A172 (cell line): ENCODE measurements around the gene ZPBP2. TPM values are rescaled to one million over a fixed set of nuclear protein-coding genes. Genes with fewer than 3 reads are reported as not detected.

ENCODE experiments used
- DNase-seq: peaks from one replicate; pipeline ENCODE4 v3.0.0-alpha.2; 2015; ENCODE audit warnings: low spot score
- total RNA-seq: library from RNA; depleted of rRNA; stranded (reverse); fragments of >200 nt; shearing (Covaris generic); gene quantifications from 2 replicates; pipeline ENCODE4 v1.2.3, GENCODE V29; 2014; rRNA removed

Gene ZPBP2
- total RNA-seq, 1 experiment from 2014 or later: not detected

DNA sequence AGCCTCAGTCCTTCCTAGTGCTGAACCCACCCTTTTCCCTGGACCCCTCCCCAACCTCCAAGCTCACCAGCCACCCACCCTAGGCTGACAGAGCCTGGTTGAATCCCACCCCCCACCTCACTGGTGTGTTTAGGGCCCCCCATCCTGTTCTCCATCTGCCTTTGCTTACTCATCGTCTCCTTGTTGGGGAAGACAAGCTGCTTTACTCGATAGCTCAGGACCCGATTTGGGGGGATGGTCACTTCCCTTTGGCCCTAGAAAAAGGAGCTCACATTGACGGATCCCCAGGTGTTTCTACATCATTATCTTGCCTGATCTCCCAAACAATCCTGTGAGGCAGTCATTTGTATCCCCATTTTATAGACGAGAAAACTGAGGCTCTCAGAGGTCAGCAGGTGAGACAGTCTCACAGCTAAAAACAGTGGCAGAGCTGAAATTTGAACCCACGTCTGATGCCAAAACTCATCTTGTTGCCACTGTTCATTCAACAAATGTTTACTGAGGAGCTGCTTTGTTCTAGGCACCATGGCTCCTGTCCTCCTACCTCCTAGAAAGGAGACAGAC is 40.9 kb downstream of the ZPBP2 start:
- DNase-seq: no peak

DNA sequence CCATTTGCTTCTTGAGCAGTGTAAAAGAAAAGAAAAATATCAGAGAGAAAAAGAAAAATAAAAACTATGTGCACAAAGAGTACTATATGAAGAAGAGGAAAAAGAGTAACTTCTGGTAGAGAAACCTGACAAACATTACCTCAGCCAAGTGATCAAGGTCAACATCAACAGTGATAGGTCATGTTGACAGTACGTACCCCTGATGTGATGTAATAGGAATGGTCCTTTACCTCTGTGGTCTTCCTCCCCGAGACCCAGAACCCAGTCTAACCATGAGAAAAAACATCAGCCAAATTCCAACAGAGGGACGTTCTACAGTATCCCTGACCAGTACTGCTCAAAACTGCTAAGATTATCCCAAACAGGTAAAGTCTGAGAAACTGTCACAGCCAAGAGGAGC is 46.0 kb downstream of the ZPBP2 start:
- DNase-seq: no peak

DNA sequence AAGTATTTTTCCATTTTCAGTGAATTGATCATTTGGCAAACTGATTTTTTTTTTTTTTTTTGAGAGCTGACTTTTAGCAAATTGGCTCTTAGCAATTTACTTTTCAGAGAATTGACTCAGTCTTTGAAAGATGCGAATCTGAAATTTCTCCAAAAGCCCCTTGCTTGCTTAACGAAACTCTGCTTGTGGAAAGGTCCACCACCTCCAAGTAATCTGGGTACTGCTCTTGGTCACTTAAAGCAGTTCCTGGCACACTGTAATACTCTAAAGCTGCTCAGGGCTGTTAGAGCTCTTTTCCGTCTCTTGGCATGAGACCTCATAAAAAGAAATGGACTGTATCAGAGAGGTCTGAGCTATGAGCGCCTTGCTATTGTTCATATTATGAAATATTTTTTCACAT is 47.6 kb downstream of the ZPBP2 start:
- no peak for DNase-seq

DNA sequence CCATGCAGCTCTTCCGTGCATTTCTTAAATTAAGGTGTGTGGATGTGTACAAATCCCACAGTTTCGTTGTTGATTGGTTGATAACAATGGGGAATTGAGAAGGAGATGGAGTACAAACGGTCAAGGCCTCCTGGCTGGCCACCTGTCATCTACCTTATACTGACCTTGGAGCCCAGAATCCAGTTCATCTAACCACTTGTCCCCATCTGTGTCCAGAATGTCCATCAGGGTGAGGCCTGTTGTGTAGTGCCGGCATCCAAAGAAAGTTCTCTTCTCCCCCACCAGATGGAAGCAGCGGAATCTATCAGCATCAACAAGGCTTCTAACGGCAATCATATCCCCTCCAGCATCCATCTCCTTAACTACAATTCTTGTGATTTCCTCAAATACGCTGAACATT is 48.9 kb downstream of the ZPBP2 start:
- DNase-seq: no peak

DNA sequence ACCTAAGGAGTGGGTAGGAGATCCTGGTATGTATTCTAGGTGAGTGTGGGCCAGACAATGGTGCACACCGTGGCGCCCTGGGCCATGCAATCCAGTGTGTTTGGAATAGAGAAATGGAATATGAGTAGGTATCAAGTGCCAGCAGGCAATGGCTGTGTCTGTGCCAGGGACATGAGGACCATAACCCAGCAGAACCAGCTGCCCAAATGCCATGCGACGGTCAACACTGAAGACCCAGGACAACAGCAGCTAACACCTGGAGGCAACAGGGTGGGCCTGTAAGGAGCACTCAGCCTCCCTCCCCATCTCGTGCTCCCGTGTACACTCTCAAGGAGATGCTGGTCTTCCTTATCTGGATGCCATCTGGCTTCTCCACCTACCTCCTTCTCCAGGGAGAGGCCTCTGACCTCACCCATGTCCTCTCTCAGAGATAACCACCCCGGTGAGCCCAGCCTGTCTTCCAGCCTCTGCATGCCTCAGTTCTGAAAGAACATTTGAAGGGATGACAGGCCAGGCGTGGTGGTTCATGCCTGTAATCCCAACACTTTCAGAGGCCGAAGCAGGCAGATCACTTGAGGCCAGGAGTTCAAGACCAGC is 51.2 kb downstream of the ZPBP2 start:
- no peak for DNase-seq

DNA sequence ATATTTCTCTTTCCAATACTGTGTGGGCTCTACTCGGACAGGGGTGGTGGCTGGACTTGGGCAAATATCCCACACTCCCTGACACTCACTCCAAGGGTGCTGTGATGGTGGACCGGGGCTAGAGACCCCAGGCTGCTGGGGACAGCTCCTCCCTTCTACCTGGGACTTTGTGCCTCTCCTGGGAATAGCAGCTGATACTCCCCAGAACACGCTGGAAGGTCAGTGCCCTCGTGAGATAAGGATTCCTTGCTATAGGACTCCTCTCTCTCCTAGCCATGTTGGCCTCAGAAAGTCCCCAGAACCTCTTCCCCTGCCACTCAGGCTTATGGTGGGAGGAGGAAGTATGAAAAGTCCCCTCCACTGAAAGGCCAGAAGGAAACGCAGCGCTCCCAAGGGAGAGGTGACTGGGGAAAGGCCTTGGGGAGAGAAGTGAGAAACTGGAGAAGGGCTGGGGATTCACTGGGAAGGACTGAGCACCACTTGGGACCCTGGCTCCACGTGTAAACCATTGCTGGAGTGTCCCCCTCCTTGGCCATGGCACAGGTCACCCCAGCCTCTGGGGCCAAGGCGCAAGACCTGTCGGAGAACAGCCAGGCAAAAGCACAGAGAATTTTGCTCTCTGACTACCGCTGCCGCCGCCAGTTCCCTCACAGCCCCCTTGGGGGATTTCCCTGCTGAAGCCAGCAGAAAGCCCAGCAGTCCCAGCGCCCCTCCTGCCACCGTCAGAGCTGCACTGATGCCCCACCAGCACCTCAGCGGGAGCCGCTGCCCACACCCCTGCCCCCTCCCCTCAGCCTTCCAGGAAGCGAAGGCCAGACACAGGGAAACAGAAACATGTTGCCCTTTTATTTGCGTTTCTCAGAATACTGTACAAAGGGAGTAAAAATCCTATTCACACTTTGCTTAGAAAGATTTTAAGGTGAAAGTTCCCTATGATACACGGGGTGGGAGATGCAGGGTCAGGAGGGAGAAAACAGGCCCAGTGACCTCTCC is 52.5 kb downstream of the ZPBP2 start:
- no peak for DNase-seq

DNA sequence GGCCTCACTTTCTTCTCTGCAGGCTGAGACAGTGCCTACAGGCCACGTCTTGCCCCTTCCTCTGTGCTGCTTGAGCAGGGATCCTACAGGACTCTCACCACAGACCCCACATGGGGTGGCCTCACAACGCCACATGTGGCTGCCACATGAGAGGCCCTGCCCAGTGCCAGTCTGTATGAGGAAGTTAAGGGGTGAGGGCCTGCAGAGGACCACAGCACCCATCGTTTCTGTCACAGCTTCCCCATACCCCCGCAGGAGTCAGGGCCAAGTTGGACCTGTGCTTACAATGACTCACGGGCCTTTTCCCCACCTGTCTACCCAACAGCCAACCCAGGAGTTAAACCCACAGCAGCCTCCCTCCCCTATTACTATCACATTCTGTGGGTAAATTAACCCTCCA is 53.3 kb downstream of the ZPBP2 start:
- no peak for DNase-seq

DNA sequence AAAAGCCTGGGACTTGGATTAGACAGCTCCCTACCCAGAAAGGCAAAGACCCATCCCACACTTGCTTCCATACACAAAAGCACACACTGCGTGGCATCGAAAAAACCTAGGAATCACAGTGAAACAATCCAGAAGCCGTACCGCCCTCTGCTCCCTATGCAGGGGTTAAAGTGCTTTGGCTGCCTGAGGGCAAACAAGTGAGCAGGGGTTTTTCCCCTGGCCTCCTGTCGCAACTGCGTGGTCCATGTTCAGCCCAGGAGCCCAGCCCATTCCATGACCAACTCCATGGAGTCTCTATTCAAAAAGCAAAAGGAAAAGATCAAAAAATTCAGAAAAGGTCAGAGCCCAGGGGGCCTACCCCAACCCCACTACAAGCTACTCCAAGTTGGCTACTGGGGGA is 54.0 kb downstream of the ZPBP2 start:
- no peak for DNase-seq

DNA sequence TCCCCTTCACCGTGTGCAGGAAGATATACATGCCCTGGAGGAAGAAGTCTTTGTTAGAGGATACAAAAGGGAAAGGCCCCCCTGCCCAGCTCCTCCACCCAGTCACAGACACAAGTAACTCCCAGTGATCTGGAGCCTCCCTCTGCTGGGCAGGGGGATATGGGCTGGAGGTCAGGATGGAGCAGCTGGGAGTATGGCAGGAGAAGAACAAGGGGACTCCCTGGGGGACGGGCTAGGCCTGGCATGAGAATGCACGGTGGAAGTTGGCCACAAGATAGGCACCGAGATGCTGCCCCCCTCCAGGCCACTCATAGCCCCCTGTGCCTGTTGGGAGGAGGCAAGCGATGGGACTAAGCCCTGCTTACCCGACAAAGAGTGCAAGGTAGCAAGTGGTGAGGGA is 55.2 kb downstream of the ZPBP2 start:
- no peak for DNase-seq

DNA sequence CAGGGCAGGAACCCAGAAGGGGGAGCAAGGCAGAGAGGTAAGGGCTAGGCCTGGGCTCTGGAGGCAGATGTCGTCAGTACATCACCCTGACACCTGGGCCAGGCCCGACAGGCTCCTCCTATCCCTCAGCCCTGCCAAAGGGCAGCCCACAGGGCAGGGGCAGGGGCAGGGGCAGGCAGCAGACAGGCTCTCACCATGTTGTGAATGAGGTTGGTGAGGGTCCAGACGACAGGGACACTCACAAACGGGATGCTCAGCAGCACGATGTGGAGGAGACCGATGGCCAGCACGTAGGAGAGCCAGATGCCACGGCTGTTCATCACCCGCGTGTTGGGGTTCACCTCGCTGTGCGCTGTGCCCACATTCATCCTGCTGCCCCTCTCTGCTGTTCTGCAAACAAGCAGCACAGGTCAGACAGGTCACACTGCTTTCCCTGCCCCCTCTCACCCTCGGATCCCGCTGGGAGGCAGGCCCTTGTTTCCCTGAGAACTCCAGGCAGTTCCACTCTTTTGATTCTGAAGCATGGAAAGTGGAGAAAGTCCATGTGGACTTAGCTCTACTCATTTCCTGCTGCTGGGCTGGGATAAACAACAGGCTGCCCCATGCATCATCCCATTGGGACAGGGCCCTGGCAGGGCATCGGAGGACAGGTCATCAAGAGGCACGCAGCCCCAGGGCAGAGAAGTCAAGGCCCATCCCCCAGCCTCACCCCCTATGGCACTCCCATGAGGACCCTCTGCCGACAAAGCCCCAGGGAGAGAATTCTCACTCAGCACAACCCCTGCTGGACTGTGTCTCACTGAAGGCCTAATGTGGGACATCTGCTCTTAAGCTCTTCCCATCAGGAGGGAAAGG is 56.1 kb downstream of the ZPBP2 start:
- DNase-seq: no peak

DNA sequence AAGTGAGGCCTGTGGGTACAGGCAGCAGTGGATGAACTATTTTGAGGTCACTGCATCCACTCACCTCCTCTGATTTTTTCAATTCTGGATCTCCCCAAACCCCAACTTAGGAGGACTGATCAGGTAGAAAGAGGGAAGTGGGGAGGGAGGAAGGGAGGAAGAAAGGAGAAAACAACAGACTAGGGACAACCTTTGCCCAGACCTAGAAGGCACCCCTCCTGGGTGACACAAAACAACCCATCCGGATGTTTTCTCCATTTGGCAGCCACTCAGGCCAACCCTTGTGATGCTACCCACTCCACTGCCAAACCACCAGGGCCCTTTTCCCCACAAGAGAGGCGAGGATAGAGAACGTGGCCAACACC is 56.7 kb downstream of the ZPBP2 start:
- no peak for DNase-seq

DNA sequence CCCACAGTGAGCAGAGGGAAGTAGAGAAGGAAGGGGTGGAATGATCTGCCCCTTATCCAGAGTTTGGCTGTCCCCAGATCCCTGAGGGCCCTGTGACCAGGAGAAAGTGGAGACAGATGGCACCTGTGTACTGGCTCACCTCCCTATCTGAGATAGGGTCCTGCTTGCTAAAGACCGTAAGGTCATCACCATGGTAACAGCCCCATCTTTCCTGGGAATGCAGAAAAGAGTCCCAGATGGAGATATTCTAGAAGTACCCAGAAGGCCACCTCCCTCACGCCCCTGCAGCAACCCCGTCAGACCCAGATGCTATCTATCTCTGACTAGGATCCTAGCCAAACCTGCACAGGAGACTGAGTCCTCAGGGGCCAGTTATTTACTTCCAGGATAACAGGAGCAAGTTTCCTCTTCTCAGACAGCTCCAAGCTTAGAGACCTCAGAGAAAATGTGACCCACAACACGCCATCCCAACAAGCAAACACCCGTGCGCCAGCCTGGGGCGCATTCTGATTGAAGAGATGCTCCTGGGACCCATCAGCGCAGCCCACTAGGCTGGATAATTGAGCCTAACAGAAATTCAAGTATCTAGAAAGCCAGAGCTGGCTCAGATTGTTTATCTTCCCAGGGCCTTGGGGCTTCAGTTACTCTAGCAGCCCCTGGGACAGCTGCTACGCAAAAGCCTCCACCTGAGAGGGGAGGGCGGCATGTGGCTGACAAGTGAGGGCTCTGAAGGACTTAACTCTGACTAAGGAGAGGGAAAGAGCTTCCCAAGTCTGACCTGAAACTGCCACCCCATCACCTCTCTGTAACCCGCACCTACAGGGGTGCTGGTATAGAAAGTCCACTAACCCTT is 57.5 kb downstream of the ZPBP2 start:
- DNase-seq: no peak

DNA sequence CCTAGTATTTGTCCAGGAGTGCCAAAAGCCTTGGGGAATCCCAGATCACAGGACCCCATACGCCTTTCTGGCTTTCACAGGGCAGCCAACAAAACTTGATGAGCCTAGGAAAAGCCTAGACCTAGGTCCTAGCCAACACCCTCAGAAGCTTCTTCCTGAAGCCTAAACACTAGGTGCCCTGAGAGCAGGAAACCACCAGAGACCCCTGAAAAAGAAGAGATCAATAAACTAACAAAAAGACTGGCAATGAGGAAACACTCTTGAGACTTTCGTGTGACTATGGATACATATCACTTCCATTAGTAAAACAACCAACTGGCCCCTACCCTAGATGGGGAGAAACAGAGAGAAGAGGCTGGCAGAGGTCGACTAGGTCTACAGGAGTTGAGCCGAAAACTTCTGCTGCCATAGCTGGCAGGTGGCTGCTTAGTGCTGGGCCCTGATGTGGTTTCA is 58.2 kb downstream of the ZPBP2 start:
- no peak for DNase-seq

DNA sequence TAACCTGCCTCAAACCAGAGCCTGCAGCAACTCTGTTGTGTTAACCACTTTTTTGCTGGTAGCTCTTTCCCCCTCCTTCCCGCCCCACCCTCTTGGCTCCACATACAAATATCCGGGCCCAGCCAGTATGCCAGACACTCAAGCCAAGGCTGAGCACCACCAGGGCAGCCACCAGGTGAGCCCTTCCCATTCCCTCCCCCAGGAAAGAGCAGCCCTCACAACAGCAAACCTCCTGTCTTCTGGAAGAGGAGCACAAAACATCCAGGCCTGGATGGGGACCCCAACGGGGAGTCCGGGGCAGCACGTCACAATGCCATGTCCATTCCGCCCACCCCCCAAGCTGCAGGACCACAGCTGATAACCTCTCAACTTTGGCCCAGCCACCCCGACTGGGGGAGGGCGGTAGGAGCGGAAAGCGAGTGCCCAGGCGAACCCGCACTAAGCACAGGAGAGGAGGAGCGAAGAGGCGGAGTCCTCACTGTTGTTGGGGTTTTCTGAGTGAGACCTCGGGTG is 58.6 kb downstream of the ZPBP2 start:
- DNase-seq: peak; percentile 20

Other genes starting within 250 kb of the ZPBP2 start
- gene PPP1R1B, start 241.2 kb upstream of the ZPBP2 start, total RNA-seq: not detected in 2 replicates
- gene STARD3, start 231.1 kb upstream of the ZPBP2 start, total RNA-seq: 35.1 and 42.9 TPM in 2 replicates
- gene TCAP, start 202.9 kb upstream of the ZPBP2 start, total RNA-seq: 0.19 and 0.26 TPM in 2 replicates
- not detected in 2 replicates for gene PNMT, start 199.7 kb upstream of the ZPBP2 start, total RNA-seq
- 10.8 and 11.4 TPM in 2 replicates for gene PGAP3, start 180.1 kb upstream of the ZPBP2 start, total RNA-seq
- gene ERBB2, start 168.1 kb upstream of the ZPBP2 start, total RNA-seq: 43.3 and 43.6 TPM in 2 replicates
- gene MIEN1, start 137.7 kb upstream of the ZPBP2 start, total RNA-seq: 109 and 111 TPM in 2 replicates
- gene GRB7, start 130.3 kb upstream of the ZPBP2 start, total RNA-seq: 0.40 and 0.72 TPM in 2 replicates
- not detected in 2 replicates for gene IKZF3, start 3.9 kb upstream of the ZPBP2 start, total RNA-seq
- 1.6 and 1.9 TPM in 2 replicates for gene GSDMB, start 50.4 kb downstream of the ZPBP2 start, total RNA-seq
- gene ORMDL3, start 59.4 kb downstream of the ZPBP2 start, total RNA-seq: 40.2 and 43.7 TPM in 2 replicates
- gene LRRC3C, start 59.5 kb downstream of the ZPBP2 start, total RNA-seq: not detected in 2 replicates
- not detected in 2 replicates for gene GSDMA, start 94.8 kb downstream of the ZPBP2 start, total RNA-seq
- gene PSMD3, start 112.6 kb downstream of the ZPBP2 start, total RNA-seq: 229 and 262 TPM in 2 replicates
- gene CSF3, start 147.2 kb downstream of the ZPBP2 start, total RNA-seq: not detected in 2 replicates
- 46.5 and 67.3 TPM in 2 replicates for gene MED24, start 186.2 kb downstream of the ZPBP2 start, total RNA-seq
- 14.5 and 17.8 TPM in 2 replicates for gene THRA, start 194.8 kb downstream of the ZPBP2 start, total RNA-seq
- 1.1 and 2.2 TPM in 2 replicates for gene NR1D1, start 232.4 kb downstream of the ZPBP2 start, total RNA-seq